ENCODE data around the gene ZNF92. TPM values are rescaled to one million over a fixed set of nuclear protein-coding genes. Genes with fewer than 3 reads are reported as not detected.

Gene ZNF92
- total RNA-seq, 1 experiment from 2014 or later: 18.0 TPM

DNA sequence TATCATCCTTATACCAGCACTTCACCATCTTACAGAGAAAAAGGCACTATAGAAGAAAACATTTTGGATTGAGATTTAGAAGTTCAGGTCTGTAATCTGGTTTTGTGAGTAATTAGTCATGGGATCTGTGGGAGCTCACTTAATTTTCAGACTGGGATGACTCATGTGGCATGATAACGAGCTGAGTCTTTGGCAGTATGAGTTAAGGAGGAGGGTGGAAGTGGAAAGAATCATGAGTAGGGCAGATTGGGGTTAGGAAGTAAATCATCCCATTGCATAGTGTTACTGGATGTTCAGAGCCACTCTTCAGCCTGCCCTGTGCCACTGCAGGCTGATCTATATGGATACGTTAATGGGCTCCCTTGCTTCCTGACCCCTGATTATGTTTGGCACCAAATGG, 64.9 kb downstream of the ZNF92 start:
- Mint-ChIP-seq H3K4me1 (ENCODE audit: low read depth, unreplicated experiment) (no peaks in the 10 kb centered on the region), H3K36me3 (ENCODE audit: insufficient read depth, unreplicated experiment) (no peaks in the 10 kb centered on the region), H3K9me3 (ENCODE audit: unreplicated experiment) (no peaks in the 10 kb centered on the region), H3K27ac (ENCODE audit: unreplicated experiment) (no peak overlapping the region), H3K27me3 (ENCODE audit: insufficient read depth, unreplicated experiment) (peaks cover 5% of the 10 kb centered on the region), H3K4me3 (ENCODE audit: unreplicated experiment) (no peak overlapping the region)
- TF ChIP-seq, protein P1, sequence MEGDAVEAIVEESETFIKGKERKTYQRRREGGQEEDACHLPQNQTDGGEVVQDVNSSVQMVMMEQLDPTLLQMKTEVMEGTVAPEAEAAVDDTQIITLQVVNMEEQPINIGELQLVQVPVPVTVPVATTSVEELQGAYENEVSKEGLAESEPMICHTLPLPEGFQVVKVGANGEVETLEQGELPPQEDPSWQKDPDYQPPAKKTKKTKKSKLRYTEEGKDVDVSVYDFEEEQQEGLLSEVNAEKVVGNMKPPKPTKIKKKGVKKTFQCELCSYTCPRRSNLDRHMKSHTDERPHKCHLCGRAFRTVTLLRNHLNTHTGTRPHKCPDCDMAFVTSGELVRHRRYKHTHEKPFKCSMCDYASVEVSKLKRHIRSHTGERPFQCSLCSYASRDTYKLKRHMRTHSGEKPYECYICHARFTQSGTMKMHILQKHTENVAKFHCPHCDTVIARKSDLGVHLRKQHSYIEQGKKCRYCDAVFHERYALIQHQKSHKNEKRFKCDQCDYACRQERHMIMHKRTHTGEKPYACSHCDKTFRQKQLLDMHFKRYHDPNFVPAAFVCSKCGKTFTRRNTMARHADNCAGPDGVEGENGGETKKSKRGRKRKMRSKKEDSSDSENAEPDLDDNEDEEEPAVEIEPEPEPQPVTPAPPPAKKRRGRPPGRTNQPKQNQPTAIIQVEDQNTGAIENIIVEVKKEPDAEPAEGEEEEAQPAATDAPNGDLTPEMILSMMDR (IDR thresholded peaks at IDR 0.05; ENCODE audit: insufficient read depth in 1 of 2, low read depth in 1 of 2, low read length in 1 of 2, severe bottlenecking in 1 of 2, unreplicated experiment in 1 of 2): no peak
- Histone ChIP-seq H3K4me3 (ENCODE audit: low read depth, low read length) (no peak overlapping the region), H3K4me1 (no peaks in the 10 kb centered on the region), H3K36me3 (ENCODE audit: control insufficient read depth, insufficient read depth, low read length) (no peaks in the 10 kb centered on the region), H3K27me3 (replicated peaks; ENCODE audit: control insufficient read depth, insufficient read depth, low read length) (no peaks in the 10 kb centered on the region), H3K9me3 (no peaks in the 10 kb centered on the region)
- DNase-seq: no peak
- no TSS peak for BruUV-seq (replicated peaks)
- intact Hi-C loops (cut with micrococcal nuclease; ENCODE audit: unreplicated experiment): no loop called here
- ChIA-PET CTCF (no interaction called here), POLR2A (no interaction called here)

DNA sequence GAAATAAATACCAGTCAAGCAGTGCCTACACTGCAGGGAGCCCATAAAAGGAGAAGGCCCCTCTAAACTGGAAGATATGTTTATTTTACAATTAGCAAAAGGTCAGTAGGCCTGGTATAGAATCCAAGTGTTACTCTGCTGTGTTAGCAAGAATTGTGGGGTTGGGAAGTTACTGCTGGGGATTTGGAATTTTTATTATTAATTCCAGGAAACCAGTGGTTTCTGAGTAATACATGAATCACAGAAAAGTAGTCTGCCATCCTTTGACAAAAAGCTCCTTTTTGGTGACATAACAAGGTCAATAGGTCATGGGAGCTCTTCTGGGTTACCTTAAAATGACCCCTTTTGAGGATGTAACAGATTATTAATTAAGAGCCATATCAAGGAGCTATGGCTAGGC, 67.4 kb downstream of the ZNF92 start:
- POLR2A ChIA-PET: no interaction called here
- intact Hi-C loops (cut with micrococcal nuclease; ENCODE audit: unreplicated experiment): no loop called here
- CTCF ChIA-PET: no interaction called here
- H3K9me3 ChIP-seq: no peaks in the 10 kb centered on the region
- no peaks in the 10 kb centered on the region for H3K4me1 ChIP-seq
- DNase-seq: no peak
- no peaks in the 10 kb centered on the region for H3K36me3 ChIP-seq (ENCODE audit: control insufficient read depth, insufficient read depth, low read length)
- no peaks in the 10 kb centered on the region for H3K27me3 ChIP-seq (replicated peaks; ENCODE audit: control insufficient read depth, insufficient read depth, low read length)
- Mint-ChIP-seq H3K36me3 (ENCODE audit: insufficient read depth, unreplicated experiment) (no peaks in the 10 kb centered on the region), H3K27me3 (ENCODE audit: insufficient read depth, unreplicated experiment) (peaks cover 3% of the 10 kb centered on the region), H3K4me1 (ENCODE audit: low read depth, unreplicated experiment) (no peaks in the 10 kb centered on the region), H3K27ac (ENCODE audit: unreplicated experiment) (no peak overlapping the region), H3K4me3 (ENCODE audit: unreplicated experiment) (no peak overlapping the region), H3K9me3 (ENCODE audit: unreplicated experiment) (peaks cover 16% of the 10 kb centered on the region)
- BruUV-seq (replicated peaks): no TSS peak
- TF ChIP-seq, protein P1 (IDR thresholded peaks at IDR 0.05; ENCODE audit: insufficient read depth in 1 of 2, low read depth in 1 of 2, low read length in 1 of 2, severe bottlenecking in 1 of 2, unreplicated experiment in 1 of 2): no peak
- H3K4me3 ChIP-seq (ENCODE audit: low read depth, low read length): no peak overlapping the region

DNA sequence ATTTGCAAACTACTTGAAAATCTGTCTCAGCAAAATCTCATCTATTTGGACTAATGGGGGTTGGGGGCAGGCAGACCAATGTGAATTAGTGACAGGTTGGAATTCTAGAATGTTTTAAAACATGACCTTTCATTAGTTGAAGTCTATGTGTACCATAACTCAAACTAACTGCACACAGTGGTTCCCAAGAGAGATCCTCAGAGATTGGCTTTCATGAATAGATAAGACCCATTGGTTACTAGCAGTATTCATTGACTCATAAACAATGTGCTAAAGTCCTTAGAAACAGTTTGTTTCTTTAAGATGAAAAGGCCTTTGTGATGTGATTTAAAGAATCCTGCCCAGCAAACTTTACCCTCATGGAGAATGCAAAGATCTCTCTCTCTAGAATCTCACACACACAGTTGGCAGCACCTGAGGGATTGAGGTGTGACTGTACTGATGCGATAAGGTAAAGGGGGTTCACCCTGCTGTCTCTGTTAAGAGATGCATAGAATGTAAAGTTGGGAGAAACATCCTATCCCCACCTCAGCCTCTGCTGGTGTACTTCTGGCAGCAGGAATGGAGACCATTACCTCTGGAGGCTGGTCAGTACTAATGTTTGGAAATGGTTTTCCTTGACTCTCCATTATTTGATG, 70.7 kb downstream of the ZNF92 start:
- Mint-ChIP-seq H3K9me3 (ENCODE audit: unreplicated experiment) (peaks cover 27% of the 10 kb centered on the region), H3K4me1 (ENCODE audit: low read depth, unreplicated experiment) (no peaks in the 10 kb centered on the region), H3K36me3 (ENCODE audit: insufficient read depth, unreplicated experiment) (no peaks in the 10 kb centered on the region), H3K27me3 (ENCODE audit: insufficient read depth, unreplicated experiment) (peaks cover 1% of the 10 kb centered on the region), H3K4me3 (ENCODE audit: unreplicated experiment) (no peak overlapping the region), H3K27ac (ENCODE audit: unreplicated experiment) (no peak overlapping the region)
- ChIA-PET POLR2A (no interaction called here), CTCF (no interaction called here)
- Histone ChIP-seq H3K27me3 (replicated peaks; ENCODE audit: control insufficient read depth, insufficient read depth, low read length) (no peaks in the 10 kb centered on the region), H3K4me1 (no peaks in the 10 kb centered on the region), H3K36me3 (ENCODE audit: control insufficient read depth, insufficient read depth, low read length) (no peaks in the 10 kb centered on the region), H3K9me3 (peaks cover 4% of the 10 kb centered on the region; the same call in 1 of the 2 replicates), H3K4me3 (ENCODE audit: low read depth, low read length) (no peak overlapping the region)
- TF ChIP-seq, protein P1 (IDR thresholded peaks at IDR 0.05; ENCODE audit: insufficient read depth in 1 of 2, low read depth in 1 of 2, low read length in 1 of 2, severe bottlenecking in 1 of 2, unreplicated experiment in 1 of 2): no peak
- intact Hi-C loops (cut with micrococcal nuclease; ENCODE audit: unreplicated experiment): no loop called here
- no TSS peak for BruUV-seq (replicated peaks)
- DNase-seq: no peak
